Mononuclear cell (primary cell): ENCODE measurements around the gene TRIM15. TPM values are rescaled to one million over a fixed set of nuclear protein-coding genes. Genes with fewer than 3 reads are reported as not detected.

ENCODE experiments used
- H3K27me3 ChIP-seq: 2 replicates; pipeline ENCODE4 v1.6.0; 2011; ENCODE audit warnings: low read length, control low read depth; ENCODE audit not compliant: insufficient read depth
- H3K4me1 ChIP-seq: 2 replicates; pipeline ENCODE4 v1.5.1; 2011; ENCODE audit warnings: mild to moderate bottlenecking, low read length, control low read depth; ENCODE audit not compliant: insufficient read depth
- H3K4me3 ChIP-seq: 2 replicates; pipeline ENCODE4 v1.5.1; 2011; ENCODE audit warnings: mild to moderate bottlenecking, low read length, moderate library complexity
- H3K9me3 ChIP-seq: 2 replicates; pipeline ENCODE4 v1.5.1; 2011; ENCODE audit warnings: low read depth, mild to moderate bottlenecking, control low read depth, low read length
- total RNA-seq: library from RNA; depleted of rRNA; stranded (reverse); fragments of >200 nt; gene quantifications from one replicate; pipeline ENCODE4 v1.2.3, GENCODE V29; 2012

Gene TRIM15
- total RNA-seq, 1 donor, result not detected

GRCh38 chr6:30154061-30154460, 9.3 kb upstream of the TRIM15 start:
- Histone ChIP-seq H3K9me3 (no peaks in the 10 kb centered on the region), H3K27me3 (peaks cover 7% of the 10 kb centered on the region), H3K4me1 (peaks cover 4% of the 10 kb centered on the region), H3K4me3 (no peak overlapping the region)

DNA sequence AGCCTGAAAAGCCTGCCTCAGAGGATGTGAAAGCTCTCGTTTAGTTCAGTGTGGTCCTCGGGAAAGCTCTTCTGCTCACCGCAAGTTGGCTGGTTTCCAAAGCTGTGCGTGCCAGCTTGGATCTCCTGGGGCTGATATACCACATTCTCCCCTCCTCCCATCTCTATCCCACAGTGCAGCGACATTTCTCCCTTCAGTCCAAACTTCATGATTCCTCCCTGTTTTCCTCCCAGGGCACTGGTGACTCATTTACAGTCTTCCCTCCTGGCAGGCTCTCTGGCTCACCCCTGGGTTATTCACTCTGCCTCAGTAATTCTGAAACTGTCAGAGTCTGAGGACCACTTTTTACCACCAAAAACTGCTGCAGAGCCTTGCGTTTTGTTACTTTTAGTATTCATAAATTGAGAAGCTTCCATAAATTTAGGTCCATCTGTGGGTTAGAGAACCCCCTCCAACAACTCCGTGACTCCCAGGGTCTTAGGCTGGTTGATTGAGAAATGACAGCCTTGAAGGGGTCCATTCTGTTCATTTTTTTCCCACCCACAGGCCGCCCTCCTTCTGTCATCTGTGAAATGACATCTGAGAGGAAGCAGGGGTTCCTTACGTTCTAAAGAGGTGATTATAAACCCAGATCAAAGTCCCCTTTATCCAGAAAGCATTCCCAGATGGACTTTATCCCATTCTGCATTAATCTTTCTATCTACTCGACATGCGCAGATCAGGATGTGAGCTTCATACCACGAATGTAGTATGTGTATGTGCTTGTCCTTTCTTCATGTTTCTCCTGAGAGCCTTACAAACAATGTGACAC, 8.4 kb upstream of the TRIM15 start:
- Histone ChIP-seq H3K4me3 (no peak overlapping the region), H3K9me3 (no peaks in the 10 kb centered on the region), H3K4me1 (peaks cover 4% of the 10 kb centered on the region), H3K27me3 (peaks cover 7% of the 10 kb centered on the region)

DNA sequence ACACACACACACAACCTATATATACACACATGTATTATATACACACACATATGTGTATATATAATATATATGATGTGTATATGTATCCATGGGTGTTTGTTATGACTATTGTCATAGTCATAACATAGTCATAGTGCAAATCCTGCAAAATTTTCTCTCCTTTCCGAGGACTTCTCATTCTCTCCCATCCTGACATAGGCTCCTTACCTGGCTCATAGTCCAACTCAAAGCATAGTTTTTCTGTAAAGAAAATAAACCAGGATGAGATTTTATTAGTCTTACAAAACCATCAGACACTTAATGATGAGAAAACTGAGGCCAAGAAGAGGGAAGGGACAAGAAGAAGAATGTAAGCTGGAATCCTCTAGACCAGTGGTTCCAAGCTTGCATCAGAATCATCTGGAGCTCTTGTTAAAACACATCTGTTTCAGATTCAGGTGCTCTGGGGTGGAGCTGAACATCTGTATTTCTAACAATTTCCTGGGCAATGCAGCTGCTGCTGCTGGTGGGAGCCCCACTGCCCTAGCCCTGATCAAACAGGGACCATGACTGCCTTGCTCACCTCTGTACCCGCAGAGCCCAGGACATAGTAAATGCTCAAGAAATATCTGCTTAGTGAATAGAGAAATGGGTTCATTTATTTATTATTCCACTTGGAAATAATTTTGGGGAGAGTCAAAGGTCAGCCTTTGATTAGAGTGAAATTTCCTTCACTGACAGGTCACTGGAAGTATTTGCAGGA, 7.7 kb upstream of the TRIM15 start:
- no peaks in the 10 kb centered on the region for H3K9me3 ChIP-seq
- no peak overlapping the region for H3K4me3 ChIP-seq
- H3K4me1 ChIP-seq, result peaks cover 4% of the 10 kb centered on the region
- H3K27me3 ChIP-seq, result peaks cover 7% of the 10 kb centered on the region

- no peak overlapping the region for H3K4me3 ChIP-seq
- H3K27me3 ChIP-seq, result peaks cover 7% of the 10 kb centered on the region
- no peaks in the 10 kb centered on the region for H3K9me3 ChIP-seq
- peaks cover 4% of the 10 kb centered on the region for H3K4me1 ChIP-seq
Observed at GRCh38 chr6:30156262-30156599, 7.1 kb upstream of the TRIM15 start.

DNA sequence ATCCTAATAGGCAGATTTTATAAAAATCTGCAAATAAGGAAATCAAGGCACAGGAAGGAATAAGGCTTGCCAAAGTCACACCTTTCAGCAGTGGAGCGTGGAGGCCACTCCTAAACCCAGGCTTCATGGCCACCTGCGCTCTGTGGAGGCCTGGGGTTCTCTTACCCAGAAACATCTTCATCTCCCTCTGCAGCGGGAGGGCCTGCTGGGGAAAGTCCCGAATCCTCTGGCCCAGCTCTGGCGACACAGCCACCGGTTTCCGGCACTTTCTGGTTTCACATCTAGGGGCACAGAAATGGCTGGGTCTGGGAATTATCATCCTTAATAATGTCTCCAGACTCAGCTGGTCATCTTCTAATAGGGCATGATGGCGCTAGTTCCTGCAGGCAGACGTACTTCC, 6.6 kb upstream of the TRIM15 start:
- H3K9me3 ChIP-seq, result no peaks in the 10 kb centered on the region
- peaks cover 7% of the 10 kb centered on the region for H3K27me3 ChIP-seq
- H3K4me1 ChIP-seq, result no peaks in the 10 kb centered on the region
- H3K4me3 ChIP-seq, result no peak overlapping the region

GRCh38 chr6:30157581-30157980, 5.8 kb upstream of the TRIM15 start:
- Histone ChIP-seq H3K4me1 (no peaks in the 10 kb centered on the region), H3K4me3 (no peak overlapping the region), H3K27me3 (peaks cover 7% of the 10 kb centered on the region), H3K9me3 (no peaks in the 10 kb centered on the region)

DNA sequence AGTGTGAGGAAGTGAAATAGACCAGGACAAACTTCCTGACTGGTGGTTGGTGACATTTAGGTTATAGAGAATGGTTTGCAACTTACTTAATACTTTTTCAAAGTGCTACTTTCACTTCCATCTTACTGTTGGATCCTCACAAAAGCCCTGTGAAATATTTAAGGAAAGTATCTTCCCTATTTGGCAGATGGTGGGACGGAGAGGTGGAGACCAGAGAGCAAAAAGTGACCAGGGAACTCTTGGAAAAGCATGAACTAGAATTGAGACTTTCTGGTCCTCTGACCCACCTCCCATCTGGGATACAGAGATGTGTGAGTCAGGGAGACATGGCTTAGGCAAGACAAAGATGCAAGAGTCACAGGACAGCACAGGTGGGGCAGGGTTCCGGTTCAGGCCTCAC, 5.3 kb upstream of the TRIM15 start:
- Histone ChIP-seq H3K4me3 (no peak overlapping the region), H3K27me3 (peaks cover 7% of the 10 kb centered on the region), H3K9me3 (no peaks in the 10 kb centered on the region), H3K4me1 (peaks cover 2% of the 10 kb centered on the region)

- peaks cover 4% of the 10 kb centered on the region for H3K4me1 ChIP-seq
- H3K4me3 ChIP-seq, result no peak overlapping the region
- peaks cover 7% of the 10 kb centered on the region for H3K27me3 ChIP-seq
- H3K9me3 ChIP-seq, result no peaks in the 10 kb centered on the region
Observed at GRCh38 chr6:30158475-30159040, 4.8 kb upstream of the TRIM15 start.

DNA sequence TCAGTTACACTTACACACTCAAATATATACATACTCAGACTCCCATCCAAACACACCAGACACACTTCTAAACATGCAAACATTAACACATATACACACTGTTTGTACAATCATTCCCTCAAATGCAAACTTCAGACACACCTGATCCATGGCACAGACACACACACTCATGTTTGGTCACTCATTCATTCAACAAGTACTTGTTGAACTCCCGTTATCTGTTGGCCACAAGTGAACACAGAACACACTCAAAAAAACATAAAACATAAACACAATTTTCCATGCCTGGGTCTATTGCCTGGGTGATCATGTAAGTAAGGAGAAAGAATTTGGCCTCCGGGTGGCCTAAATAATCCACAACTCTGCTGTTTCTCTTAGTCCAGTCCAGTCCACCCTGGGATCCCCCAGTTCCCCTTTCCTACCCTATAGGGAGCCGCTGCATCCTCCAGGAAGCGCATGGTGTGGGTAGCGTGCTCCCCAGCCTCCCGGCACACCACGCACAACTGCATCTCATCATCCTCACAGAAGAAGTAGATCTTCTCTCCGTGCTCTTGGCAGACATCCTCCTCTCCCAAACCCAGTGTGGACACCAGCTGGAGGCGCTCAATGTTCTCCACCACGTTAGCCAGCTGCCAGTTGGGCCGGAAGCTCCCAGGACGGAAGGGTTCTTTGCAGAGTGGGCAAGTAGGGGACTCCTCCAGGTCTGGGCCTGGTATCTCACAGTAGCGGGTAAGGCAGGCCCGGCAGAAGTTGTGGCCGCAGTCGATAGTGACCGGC, 3.1 kb upstream of the TRIM15 start:
- Histone ChIP-seq H3K27me3 (peaks cover 7% of the 10 kb centered on the region), H3K4me3 (no peak overlapping the region), H3K9me3 (no peaks in the 10 kb centered on the region), H3K4me1 (peaks cover 4% of the 10 kb centered on the region)

- Histone ChIP-seq H3K4me1 (peaks cover 4% of the 10 kb centered on the region), H3K9me3 (no peaks in the 10 kb centered on the region), H3K4me3 (no peak within 1 kb of the TSS), H3K27me3 (peaks cover 4% of the 10 kb centered on the region)
Observed at GRCh38 chr6:30160785-30161531, 2.4 kb upstream of the TRIM15 start, which contains the start of gene TRIM10. Gene TRIM10 (minus strand): TSS chr6:30161211. CDS start chr6:30160858, 353 bp downstream.

GRCh38 chr6:30162265-30163089, 869 bp upstream of the TRIM15 start:
- no peaks in the 10 kb centered on the region for H3K27me3 ChIP-seq

DNA sequence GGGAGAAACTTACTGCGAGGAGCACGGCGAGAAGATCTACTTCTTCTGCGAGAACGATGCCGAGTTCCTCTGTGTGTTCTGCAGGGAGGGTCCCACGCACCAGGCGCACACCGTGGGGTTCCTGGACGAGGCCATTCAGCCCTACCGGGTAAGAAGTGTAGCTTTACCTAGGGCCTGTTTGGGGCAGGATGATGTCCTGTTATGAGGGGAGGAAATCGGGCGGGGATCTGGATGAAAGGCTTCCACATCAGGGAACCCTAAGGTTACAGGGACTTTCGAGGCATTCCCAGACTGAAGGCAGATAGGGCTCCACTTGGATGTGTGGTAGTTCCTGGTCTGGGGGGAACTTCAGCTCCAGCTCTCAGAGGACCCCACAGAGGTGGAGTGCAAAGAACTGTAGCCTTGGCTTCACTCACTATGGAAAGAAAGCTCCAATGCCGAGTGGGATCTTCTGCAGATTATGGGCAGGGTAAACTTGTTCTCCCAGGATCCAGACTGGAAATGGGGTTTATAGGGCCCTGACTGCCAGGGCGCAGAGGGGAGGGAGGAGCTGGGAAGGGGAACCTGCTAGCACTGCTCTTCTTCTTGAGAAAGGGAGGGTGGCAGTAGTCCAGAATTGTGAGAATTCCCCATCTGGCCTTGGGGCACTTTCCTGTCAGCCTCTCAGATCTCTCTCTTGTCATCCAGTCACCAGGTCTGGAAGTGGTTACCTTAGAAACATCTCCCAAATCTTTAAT, 740 bp downstream of the TRIM15 start:
- H3K27me3 ChIP-seq, result peaks cover 2% of the 10 kb centered on the region
- H3K4me1 ChIP-seq, result peaks cover 4% of the 10 kb centered on the region
- no peaks in the 10 kb centered on the region for H3K9me3 ChIP-seq
- H3K4me3 ChIP-seq, result no peak overlapping the region

More at GRCh38 chr6:30162265-30163089, 869 bp upstream of the TRIM15 start:
- H3K4me1 ChIP-seq, result peaks cover 4% of the 10 kb centered on the region
- H3K4me3 ChIP-seq, result no peak overlapping the region
- H3K9me3 ChIP-seq, result no peaks in the 10 kb centered on the region

GRCh38 chr6:30164714-30165113, 1.4 kb downstream of the TRIM15 start:
- Histone ChIP-seq H3K9me3 (no peaks in the 10 kb centered on the region), H3K4me3 (no peak overlapping the region), H3K27me3 (peaks cover 8% of the 10 kb centered on the region), H3K4me1 (peaks cover 4% of the 10 kb centered on the region)
